Stimulated activated CD8-positive, alpha-beta memory T cell treated with anti-CD3 and anti-CD28 coated beads, Interleukin-2, amount 100 ng/mL, for 1 hour (primary cell): ENCODE results near the gene HIPK3.
"Not testable (repeated sequence)": the region's sequence is repeated elsewhere in the genome, so short reads cannot be mapped to it uniquely, and the experiment has no call there.

Experiments used
- DNase-seq, 2 donors: peaks; one replicate each; pipeline ENCODE4 v3.0.0-alpha.2; 2020; ENCODE audit warnings: low read depth in 2 of 2

Gene HIPK3

DNA sequence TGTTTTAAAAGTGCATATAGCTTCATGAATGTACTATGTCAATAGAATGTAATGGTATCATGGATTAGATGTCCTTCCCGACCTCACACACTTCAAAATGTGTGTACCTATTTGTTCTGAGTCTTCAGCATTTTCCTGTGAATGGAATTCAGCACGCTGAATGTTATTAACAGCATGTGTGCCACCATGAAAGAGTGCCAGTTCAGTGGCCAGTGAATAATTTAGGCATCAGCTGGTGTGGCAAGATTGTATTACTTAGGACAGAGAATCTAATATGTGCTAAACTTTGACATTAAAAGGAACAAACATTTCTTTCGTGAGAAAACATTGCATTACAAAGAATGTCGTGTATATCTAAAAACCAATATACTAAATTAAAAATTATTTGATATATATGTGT is 46.4 kb downstream of the HIPK3 start:
- DNase-seq = no peak

GRCh38 chr11:33306821-33307220 is 49.6 kb downstream of the HIPK3 start:
- not testable (repeated sequence) for DNase-seq

- no peak for DNase-seq
Observed at GRCh38 chr11:33307984-33308383, 50.8 kb downstream of the HIPK3 start.

GRCh38 chr11:33309118-33309517 is 51.9 kb downstream of the HIPK3 start:
- no peak for DNase-seq

GRCh38 chr11:33310720-33311500 is 53.7 kb downstream of the HIPK3 start:
- DNase-seq = no peak

DNA sequence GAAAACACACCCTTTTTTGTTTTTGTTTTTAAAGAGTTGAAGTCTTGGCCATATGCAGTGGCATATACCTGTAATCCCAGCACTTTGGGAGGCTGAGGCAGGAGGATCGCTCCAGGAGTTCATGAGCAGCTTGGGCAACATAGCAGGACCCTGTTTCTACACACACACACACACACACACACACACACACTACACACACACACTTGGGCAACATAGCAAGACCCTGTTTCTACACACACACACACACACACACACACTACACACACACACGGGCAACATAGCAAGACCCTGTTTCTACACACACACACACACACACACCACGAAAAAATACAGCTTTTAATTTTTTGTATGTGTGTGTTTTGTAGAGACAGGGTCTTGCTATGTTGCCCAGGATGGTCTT is 54.5 kb downstream of the HIPK3 start:
- no peak for DNase-seq

- DNase-seq = no peak
Observed at GRCh38 chr11:33315822-33316221, 58.6 kb downstream of the HIPK3 start.

DNA sequence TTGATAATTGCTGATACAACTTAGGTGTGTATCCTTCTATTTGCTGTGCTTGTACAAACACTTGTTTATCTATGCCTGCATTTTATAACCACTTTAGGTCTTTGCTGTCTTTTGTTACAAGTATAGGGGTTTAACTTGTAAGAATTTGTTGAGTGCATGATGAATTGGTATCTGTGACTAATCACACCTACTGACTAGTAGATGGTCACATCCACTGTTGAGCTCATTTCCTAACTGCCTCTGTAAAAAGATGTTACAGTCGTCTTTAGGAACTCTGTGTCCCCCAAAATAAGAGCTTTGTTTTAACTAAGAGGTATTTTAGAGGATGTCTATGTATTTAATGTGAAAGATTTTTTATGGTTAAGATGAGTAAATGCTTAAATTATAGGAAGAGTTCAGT is 60.5 kb downstream of the HIPK3 start:
- DNase-seq = no peak

DNA sequence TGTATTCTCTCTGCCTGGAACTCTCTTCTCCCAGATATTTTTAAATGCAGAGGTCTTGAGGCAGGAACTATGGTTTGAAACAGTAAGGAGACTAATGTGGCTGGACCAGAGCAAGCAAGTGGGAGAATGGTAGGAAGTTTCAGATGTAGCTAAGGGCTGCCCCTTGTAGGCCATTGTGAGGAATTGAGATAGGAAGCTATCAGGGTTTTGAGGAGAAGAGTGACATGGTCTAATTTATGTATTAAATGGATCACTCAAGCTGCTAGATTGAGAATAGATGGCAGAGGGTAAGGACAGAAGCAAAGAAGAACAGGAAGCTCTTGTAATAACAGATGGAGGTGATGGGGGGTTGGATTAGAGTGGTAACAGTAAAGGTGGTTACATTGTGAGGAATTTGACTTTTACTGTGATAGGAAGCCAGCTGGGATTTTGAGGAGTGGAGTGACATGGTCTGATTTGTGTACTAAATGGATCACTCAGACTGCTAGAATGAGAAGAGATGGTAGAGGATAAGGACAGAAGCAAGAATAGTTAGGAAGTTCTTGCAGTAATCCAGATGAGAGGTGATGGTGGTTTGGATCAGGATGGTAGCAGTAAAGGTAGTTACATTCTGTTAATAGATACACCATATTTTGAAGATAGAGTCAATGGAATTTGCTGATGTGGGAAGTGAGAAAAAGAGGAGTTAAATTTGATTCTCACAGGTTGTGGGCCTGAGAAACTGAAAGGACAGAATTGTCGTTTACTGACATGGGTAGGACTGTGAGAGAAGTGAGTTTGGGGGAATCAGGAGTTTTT is 63.0 kb downstream of the HIPK3 start:
- DNase-seq = no peak

GRCh38 chr11:33320814-33321330 is 63.7 kb downstream of the HIPK3 start:
- no peak for DNase-seq

DNA sequence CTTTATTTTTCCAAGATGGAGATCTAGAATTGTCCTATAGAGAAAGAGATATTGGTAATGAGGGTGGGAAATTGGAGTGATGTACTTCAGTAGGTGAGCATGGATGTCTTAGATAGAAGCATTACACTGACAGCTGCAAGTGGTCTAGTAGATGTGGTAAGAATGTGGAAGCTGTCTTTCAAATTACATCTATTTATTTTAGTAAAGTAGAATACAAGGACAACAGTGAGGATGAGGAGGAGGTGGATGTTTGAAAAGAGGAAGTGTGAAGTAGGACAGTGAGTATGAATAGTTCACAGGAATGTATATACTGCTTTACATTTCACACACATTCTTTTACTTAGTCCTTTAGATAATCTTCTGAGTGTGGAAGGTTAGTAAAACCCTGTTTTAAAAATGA is 64.2 kb downstream of the HIPK3 start:
- DNase-seq = no peak

- no peak for DNase-seq
Observed at GRCh38 chr11:33323421-33323820, 66.2 kb downstream of the HIPK3 start.

DNA sequence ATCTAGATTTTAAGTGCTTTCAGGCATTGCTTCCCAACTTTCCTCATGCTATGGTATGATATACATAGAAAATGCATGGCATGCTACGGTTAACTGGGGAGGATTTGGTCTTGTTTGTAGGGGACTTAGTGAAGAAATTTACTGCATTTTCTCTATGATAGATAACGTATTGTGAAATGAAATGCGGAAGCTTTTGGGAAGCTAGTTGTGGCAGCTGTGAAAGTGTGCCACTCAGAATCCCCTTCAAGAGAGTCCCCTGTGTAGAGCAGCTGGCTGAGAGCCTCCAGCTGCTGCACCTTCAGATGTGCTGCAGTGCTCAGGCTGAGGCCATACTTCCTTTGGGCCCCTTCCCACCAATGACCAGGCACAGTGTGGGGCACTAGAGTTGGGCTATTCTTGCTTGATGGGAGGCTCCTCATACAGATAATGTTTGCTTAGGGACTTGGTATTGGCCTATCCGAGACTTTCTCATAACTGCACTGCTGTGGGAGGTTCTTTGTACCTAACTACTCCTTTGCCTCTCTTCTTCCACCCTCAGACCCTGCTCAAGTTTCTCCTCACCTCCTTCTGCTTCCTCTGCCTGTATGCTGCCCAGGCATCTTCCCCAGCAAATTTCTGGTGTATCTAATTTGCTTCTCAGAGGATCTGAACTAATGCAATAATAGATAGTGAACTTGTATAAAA is 67.3 kb downstream of the HIPK3 start:
- DNase-seq = no peak

GRCh38 chr11:33325451-33325850 is 68.3 kb downstream of the HIPK3 start:
- DNase-seq = no peak

DNA sequence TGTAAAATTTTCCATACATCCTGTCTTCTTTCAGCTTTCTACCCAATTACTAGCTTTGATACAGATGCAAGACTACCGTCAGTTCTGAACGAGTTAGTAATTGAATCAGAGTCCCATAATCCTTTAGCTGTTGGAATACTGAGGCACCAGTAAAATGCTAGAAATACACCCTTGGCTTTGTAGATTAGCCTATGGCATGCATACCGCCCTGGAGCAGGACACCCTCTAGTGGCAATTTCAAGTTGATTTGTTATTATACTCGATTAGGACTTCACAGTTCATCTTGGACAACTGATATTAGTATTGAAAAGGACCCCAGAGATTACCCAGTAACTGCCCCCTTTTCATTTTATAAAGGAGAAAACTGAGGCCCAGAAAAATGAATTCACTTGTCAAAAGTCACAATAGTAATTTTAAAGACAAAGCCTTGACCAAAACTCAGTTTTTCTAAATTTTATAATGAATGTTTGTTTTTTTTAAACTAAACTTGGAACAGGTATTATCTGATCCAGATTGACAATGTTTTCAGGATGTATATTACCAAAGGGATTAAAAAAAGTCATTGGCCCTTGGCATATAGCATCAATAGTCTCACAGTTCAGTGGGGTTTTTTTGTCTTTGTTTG is 72.6 kb downstream of the HIPK3 start:
- DNase-seq = peak in 1 of 2 donors; percentile 6

GRCh38 chr11:33333816-33334215 is 76.6 kb downstream of the HIPK3 start:
- DNase-seq = no peak

DNA sequence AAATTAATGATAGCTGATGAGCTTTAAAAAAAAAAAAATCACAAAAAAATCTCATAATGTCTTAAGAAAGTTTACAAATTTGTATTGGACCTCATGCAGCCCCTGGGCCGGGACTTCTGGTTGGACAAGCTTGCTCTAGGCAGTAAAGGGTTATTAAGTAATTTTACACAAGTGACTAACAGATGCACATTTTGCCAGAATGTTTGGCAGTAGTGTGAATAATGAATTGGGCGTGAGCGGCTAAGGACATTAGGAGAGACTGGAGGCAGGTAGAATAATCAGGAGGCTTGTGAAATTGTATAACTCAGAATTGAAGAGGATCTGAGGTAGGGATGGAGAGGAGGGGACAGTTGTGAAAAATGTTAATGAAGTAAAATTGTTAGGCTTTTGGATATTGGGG is 77.4 kb downstream of the HIPK3 start:
- DNase-seq = no peak

DNA sequence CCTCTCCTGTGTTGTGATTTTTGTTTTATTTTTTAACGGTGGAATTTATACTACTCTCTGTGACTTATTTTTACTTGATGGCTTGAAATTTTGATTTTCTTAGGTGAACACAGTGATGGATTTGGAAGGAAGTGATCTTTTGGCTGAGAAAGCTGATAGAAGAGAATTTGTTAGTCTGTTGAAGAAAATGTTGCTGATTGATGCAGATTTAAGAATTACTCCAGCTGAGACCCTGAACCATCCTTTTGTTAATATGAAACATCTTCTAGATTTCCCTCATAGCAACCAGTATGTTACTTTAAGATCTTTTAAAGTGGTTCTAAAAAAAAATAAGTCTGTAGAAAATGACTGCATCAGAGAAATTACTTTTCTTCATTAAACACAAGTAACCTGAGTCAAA is 82.1 kb downstream of the HIPK3 start:
- no peak for DNase-seq

DNA sequence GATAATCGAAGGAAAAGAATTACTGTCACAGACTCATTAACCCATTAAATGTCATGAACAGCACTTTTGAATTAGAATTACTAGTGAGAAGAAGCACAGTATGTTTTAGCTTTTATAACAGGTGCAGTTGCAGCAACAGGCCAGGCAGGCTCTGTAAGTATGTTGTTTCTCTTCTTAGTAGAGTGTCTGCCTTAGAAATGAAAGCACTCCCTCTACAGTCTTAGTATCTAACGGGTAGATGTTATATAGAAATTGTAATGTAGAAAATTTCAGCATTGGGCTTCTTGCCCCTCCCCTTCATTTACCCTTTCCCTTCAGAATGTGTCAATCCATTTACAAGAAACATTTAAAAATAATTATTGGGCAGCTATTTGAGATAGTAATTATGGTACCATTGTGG is 87.4 kb downstream of the HIPK3 start:
- no peak for DNase-seq

- DNase-seq = no peak
Observed at GRCh38 chr11:33347490-33348125, 90.4 kb downstream of the HIPK3 start.

- DNase-seq = no peak
Observed at GRCh38 chr11:33350287-33350686, 93.1 kb downstream of the HIPK3 start.
